GM12865 (cell line): ENCODE results near the gene ZNF398.
"Not testable (repeated sequence)": the region's sequence is repeated elsewhere in the genome, so short reads cannot be mapped to it uniquely, and the experiment has no call there.

Experiments used
- DNase-seq: peaks from one replicate; pipeline ENCODE4 v3.0.0; 2010; ENCODE audit warnings: low read depth
- H3K4me3 ChIP-seq: 2 replicates; pipeline ENCODE4 v1.5.1; 2011; ENCODE audit warnings: mild to moderate bottlenecking, low read depth, low read length, control low read depth
- CTCF ChIP-seq: IDR thresholded peaks from 2 replicates; pipeline ENCODE4 v1.5.1; 2011; ENCODE audit warnings: low read length, control low read depth, low read depth, inconsistent platforms; ENCODE audit not compliant: insufficient read depth; ENCODE audit errors: missing control alignments

Gene ZNF398

DNA sequence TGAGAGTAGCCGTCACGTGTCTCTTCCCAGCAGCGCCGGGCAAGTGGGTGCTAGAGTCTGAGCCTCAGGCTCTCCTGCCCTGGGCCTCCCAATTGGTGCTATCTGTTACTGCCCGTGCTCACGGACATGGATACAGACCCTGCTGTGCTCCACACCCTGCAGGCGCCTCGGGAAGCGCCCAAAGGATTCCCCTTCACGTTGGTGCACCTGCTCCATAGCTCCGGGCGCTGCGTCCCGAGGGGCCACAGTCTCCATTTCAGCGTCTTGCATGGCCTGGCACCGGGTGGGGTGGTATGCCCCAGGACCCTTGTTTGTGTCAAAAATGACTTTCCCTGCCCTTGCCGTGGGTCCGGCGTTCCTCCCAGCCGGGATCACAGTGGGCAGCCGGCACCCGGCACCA is 78.4 kb downstream of the ZNF398 start:
- no peak for TF ChIP-seq CTCF
- DNase-seq, result no peak
- no peak overlapping the region for H3K4me3 ChIP-seq

DNA sequence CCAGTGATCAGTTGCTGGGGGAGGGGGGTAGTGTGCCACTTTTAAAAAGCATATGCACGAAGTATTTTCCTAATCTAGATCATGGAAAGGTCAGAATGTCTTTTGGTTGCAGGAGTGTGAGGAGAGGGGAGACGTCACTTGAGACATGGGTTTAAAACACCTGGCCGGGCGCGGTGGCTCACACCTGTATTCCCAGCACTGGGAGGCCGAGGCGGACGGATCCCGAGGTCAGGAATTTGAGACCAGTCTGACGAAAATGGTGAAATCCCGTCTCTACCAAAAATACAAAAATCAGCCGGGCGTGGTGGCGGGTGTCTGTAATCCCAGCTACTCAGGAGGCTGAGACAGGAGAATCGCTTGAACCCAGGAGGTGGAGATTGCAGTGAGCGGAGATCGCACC is 79.1 kb downstream of the ZNF398 start:
- not testable (repeated sequence) for DNase-seq, H3K4me3 ChIP-seq

DNA sequence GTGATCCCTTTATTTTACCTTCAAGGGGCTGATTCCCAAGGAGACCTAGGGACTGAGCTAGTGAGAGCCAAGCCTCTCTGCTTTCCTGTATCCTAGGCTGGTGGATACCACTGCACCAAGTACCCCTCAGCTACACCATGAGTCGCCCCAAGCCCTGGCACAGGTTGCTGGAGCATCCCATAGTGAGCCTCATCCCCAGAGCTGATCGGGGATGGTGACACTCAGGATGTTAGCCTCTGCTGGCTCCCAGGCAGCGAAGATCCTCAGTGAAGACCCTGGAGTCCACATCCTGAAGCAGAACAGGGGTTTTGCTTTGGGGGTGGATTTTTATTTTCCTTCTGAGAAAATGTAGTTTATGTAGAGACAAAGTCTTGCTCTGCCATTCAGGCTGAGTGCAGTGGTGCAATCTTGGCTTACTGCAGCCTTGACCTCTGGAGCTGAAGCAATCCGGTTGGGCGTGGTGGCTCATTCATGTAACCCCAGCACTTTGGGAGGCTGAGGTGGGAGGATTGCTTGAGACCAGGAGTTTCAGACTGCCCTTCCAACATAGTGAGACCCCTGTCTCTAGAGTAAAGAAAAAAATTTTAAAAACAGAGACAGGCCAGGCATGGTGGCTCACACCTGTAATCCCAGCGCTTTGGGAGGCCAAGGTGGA is 79.7 kb downstream of the ZNF398 start:
- DNase-seq, result no peak
- H3K4me3 ChIP-seq, result no peak overlapping the region
- no peak for TF ChIP-seq CTCF

DNA sequence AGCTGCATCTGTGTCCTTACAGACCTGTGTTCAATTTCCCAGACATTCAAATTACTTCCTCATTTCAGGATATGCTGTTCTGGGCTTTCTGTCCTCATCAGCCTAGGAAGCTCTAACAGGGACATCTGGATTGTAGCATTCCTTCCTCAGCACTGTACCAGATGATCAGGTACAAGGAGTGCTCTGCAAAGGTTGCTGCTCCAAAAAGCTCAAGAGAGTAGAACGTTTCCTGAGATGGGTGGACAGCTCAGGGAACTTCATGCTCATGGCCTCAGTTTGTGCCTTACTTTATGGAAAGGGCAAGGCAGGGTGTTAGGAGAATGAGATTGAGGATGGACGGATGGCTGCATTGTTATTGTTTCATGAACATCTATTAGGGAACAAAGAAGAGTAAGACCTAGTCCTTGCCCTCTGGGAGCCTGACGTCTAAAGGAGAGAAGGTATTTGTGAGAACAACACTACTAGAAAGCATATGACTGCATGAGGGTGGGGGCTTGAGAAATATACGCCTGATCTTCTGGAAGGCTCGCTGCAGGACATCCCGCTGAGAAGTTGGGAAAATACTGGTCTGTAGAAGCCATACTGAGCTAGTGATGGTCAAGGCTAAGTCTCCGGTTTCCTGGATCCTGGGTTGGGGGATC is 81.7 kb downstream of the ZNF398 start:
- no peak for TF ChIP-seq CTCF
- no peak for DNase-seq

GRCh38 chr7:149229526-149229925 is 82.3 kb downstream of the ZNF398 start:
- no peak for TF ChIP-seq CTCF
- H3K4me3 ChIP-seq, result no peak overlapping the region
- no peak for DNase-seq

More for the DNA sequence above, 81.7 kb downstream of the ZNF398 start:
- H3K4me3 ChIP-seq, result no peak overlapping the region

GRCh38 chr7:149232362-149232761 is 85.1 kb downstream of the ZNF398 start:
- DNase-seq, result no peak
- H3K4me3 ChIP-seq, result no peak overlapping the region
- no peak for TF ChIP-seq CTCF
